Measurements from ENCODE around the gene MYO3B.

GRCh38 chr2:170503971-170504809 is 326.2 kb downstream of the MYO3B start:
- TF ChIP-seq, protein P1, sequence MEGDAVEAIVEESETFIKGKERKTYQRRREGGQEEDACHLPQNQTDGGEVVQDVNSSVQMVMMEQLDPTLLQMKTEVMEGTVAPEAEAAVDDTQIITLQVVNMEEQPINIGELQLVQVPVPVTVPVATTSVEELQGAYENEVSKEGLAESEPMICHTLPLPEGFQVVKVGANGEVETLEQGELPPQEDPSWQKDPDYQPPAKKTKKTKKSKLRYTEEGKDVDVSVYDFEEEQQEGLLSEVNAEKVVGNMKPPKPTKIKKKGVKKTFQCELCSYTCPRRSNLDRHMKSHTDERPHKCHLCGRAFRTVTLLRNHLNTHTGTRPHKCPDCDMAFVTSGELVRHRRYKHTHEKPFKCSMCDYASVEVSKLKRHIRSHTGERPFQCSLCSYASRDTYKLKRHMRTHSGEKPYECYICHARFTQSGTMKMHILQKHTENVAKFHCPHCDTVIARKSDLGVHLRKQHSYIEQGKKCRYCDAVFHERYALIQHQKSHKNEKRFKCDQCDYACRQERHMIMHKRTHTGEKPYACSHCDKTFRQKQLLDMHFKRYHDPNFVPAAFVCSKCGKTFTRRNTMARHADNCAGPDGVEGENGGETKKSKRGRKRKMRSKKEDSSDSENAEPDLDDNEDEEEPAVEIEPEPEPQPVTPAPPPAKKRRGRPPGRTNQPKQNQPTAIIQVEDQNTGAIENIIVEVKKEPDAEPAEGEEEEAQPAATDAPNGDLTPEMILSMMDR (IDR thresholded peaks at IDR 0.05), result no peak
- no peak for TF ChIP-seq POLR2A (IDR thresholded peaks at IDR 0.05)

Measured in uterus (tissue), 2 donors.